Choroid plexus epithelial cell (primary cell): ENCODE results near the gene BEST4.

Experiments
- DNase-seq: peaks from one replicate; pipeline ENCODE4 v3.0.0-alpha.2; 2010; ENCODE audit warnings: low read depth
- H3K4me3 ChIP-seq: 2 replicates; pipeline ENCODE4 v1.5.1; 2011; ENCODE audit warnings: low read depth, mild to moderate bottlenecking, control low read depth, low read length, moderate library complexity
- CTCF ChIP-seq: conservative IDR thresholded peaks from 2 replicates; pipeline ENCODE4 v1.5.1; 2011; ENCODE audit warnings: low read depth, mild to moderate bottlenecking, control low read depth, inconsistent platforms, low read length, moderate library complexity

The BEST4 gene

GRCh38 chr1:44822981-44823451 lies 35.0 kb upstream of the BEST4 start:
- H3K4me3 ChIP-seq: no peak overlapping the region
- no peak for TF ChIP-seq CTCF
- no peak for DNase-seq

GRCh38 chr1:44822131-44822701 lies 34.2 kb upstream of the BEST4 start:
- no peak for TF ChIP-seq CTCF
- DNase-seq: no peak
- no peak overlapping the region for H3K4me3 ChIP-seq

GRCh38 chr1:44821240-44821715 lies 33.3 kb upstream of the BEST4 start:
- DNase-seq: no peak
- H3K4me3 ChIP-seq: no peak overlapping the region
- no peak for TF ChIP-seq CTCF

GRCh38 chr1:44820328-44821239 lies 32.6 kb upstream of the BEST4 start:
- DNase-seq: no peak
- peak overlapping the region; percentile 61 for H3K4me3 ChIP-seq
- TF ChIP-seq CTCF: no peak

- TF ChIP-seq CTCF: peak; percentile 8
- peak; percentile 94 for DNase-seq
- H3K4me3 ChIP-seq: peak overlapping the region; percentile 61
Measured at GRCh38 chr1:44819608-44820327, 31.8 kb upstream of the BEST4 start.

- DNase-seq: no peak
- TF ChIP-seq CTCF: no peak
- peak overlapping the region; percentile 38 for H3K4me3 ChIP-seq
Measured at GRCh38 chr1:44819196-44819607, 31.2 kb upstream of the BEST4 start.
